GM23338 (cell line): ENCODE measurements around the gene NR5A2. TPM values are rescaled to one million over a fixed set of nuclear protein-coding genes. Genes with fewer than 3 reads are reported as not detected.

Experiments
- ATAC-seq: fragments of 200-7000 bp; cut with Tn5 transposase; 3 replicates; pipeline ENCODE4 v1.9.1; 2020
- DNase-seq: peaks from one replicate; pipeline ENCODE4 v3.0.0-alpha.2; 2015; ENCODE audit warnings: low spot score
- H2AFZ ChIP-seq: fragments of 200-600 bp; sonication (generic); 2 replicates; pipeline ENCODE4 v1.8.0; 2016; ENCODE audit warnings: antibody characterized with exemption, mild to moderate bottlenecking, moderate library complexity
- H3F3A ChIP-seq: fragments of 200-600 bp; sonication (generic); replicated peaks from 2 replicates; pipeline ENCODE4 v1.8.0; 2017; ENCODE audit warnings: antibody characterized with exemption, mixed run types, low read depth
- H3K27ac ChIP-seq: fragments of 200-600 bp; sonication (generic); 2 replicates; pipeline ENCODE4 v1.6.1; 2016; ENCODE audit warnings: low read depth
- H3K27me3 ChIP-seq: fragments of 200-600 bp; sonication (generic); 2 replicates; pipeline ENCODE4 v1.8.0; 2016; ENCODE audit warnings: mild to moderate bottlenecking, mixed run types, moderate library complexity; ENCODE audit not compliant: insufficient read depth
- H3K36me3 ChIP-seq: fragments of 200-600 bp; sonication (generic); 2 replicates; pipeline ENCODE4 v1.8.0; 2016; ENCODE audit warnings: mild to moderate bottlenecking; ENCODE audit not compliant: insufficient read depth
- H3K4me1 ChIP-seq: fragments of 200-600 bp; sonication (generic); 2 replicates; pipeline ENCODE4 v1.8.0; 2016; ENCODE audit warnings: mild to moderate bottlenecking, moderate library complexity; ENCODE audit not compliant: insufficient read depth
- H3K4me2 ChIP-seq: fragments of 200-600 bp; sonication (generic); 2 replicates; pipeline ENCODE4 v1.7.1; 2017; ENCODE audit warnings: mixed run types
- H3K4me3 ChIP-seq: fragments of 200-600 bp; sonication (generic); 2 replicates; pipeline ENCODE4 v1.6.1; 2016; ENCODE audit warnings: mixed run types
- H3K79me2 ChIP-seq: fragments of 200-600 bp; sonication (generic); replicated peaks from 2 replicates; pipeline ENCODE4 v1.8.0; 2017; ENCODE audit warnings: mild to moderate bottlenecking; ENCODE audit not compliant: insufficient read depth
- H3K9me2 ChIP-seq: fragments of 200-600 bp; sonication (generic); 2 replicates; pipeline ENCODE4 v1.8.0; 2017; ENCODE audit not compliant: insufficient read depth
- H4K20me1 ChIP-seq: fragments of 200-600 bp; sonication (generic); replicated peaks from 2 replicates; pipeline ENCODE4 v1.8.0; 2017; ENCODE audit warnings: mild to moderate bottlenecking; ENCODE audit not compliant: insufficient read depth
- H3K27ac Mint-ChIP-seq: 2 replicates; pipeline ENCODE4 v1.8.0; 2020; ENCODE audit warnings: inconsistent platforms, mild to moderate bottlenecking, moderate library complexity, mixed read lengths
- H3K27me3 Mint-ChIP-seq: 3 replicates; pipeline ENCODE4 v1.8.0; 2022; ENCODE audit warnings: low read depth, mild to moderate bottlenecking, moderate library complexity, mixed read lengths, inconsistent platforms; ENCODE audit not compliant: insufficient read depth, poor library complexity
- H3K36me3 Mint-ChIP-seq: 3 replicates; pipeline ENCODE4 v1.8.0; 2021; ENCODE audit warnings: low read depth, mild to moderate bottlenecking, inconsistent platforms, moderate library complexity, mixed read lengths
- H3K4me1 Mint-ChIP-seq: 3 replicates; pipeline ENCODE4 v1.8.0; 2020; ENCODE audit warnings: mild to moderate bottlenecking, inconsistent platforms, mixed read lengths
- H3K4me3 Mint-ChIP-seq: 3 replicates; pipeline ENCODE4 v1.8.0; 2021; ENCODE audit warnings: moderate library complexity, mild to moderate bottlenecking, inconsistent platforms, mixed read lengths
- H3K9me3 Mint-ChIP-seq: 3 replicates; pipeline ENCODE4 v1.8.0; 2020; ENCODE audit warnings: moderate library complexity, mild to moderate bottlenecking, inconsistent platforms, mixed read lengths
- CREB1 ChIP-seq: fragments of 250-450 bp; sonication (Bioruptor Pico); IDR thresholded peaks from 2 replicates; pipeline ENCODE4 v1.5.0; 2020; ENCODE audit warnings: low read depth, mild to moderate bottlenecking, moderate library complexity
- ETS1 ChIP-seq: IDR thresholded peaks from 2 replicates; pipeline ENCODE4 v1.6.1; 2016; ENCODE audit warnings: antibody characterized with exemption
- EZH2 ChIP-seq: fragments of 200-600 bp; sonication (generic); IDR thresholded peaks from one replicate; pipeline ENCODE4 v1.8.0; 2017; ENCODE audit warnings: antibody characterized with exemption, mild to moderate bottlenecking, low read depth; ENCODE audit not compliant: unreplicated experiment
- JUNB ChIP-seq: IDR thresholded peaks from one replicate; pipeline ENCODE4 v1.6.1; 2016; ENCODE audit warnings: antibody characterized with exemption; ENCODE audit not compliant: unreplicated experiment
- NANOG ChIP-seq: IDR thresholded peaks from 2 replicates; pipeline ENCODE4 v1.6.1; 2016; ENCODE audit warnings: antibody characterized with exemption, borderline replicate concordance
- POLR2AphosphoS5 ChIP-seq: IDR thresholded peaks from 2 replicates; pipeline ENCODE4 v1.6.1; 2016; ENCODE audit warnings: antibody characterized with exemption, low read depth
- STAT1 ChIP-seq: IDR thresholded peaks from one replicate; pipeline ENCODE4 v1.6.1; 2016; ENCODE audit warnings: antibody characterized with exemption; ENCODE audit not compliant: unreplicated experiment
- ZNF462 ChIP-seq: fragments of 250-450 bp; sonication (Bioruptor Pico); IDR thresholded peaks from 2 replicates; pipeline ENCODE4 v1.5.0; 2020; ENCODE audit warnings: mild to moderate bottlenecking, moderate library complexity
- polyA plus RNA-seq: library from polyadenylated mRNA; unstranded; fragments of >200 nt; fragmentation: Nextera tagmentation; extraction: Ambion mirVana; gene quantifications from 2 replicates; pipeline ENCODE4 v1.2.1, GENCODE V29; 2016
- total RNA-seq: library from RNA; depleted of rRNA; stranded (reverse); fragments of >200 nt; shearing (Covaris generic); gene quantifications from 2 replicates; pipeline ENCODE4 v1.2.3, GENCODE V29; 2014

The NR5A2 gene
- total and polyA plus RNA-seq, 2 experiments from 2014 or later: 4.4 to 13.1 TPM

GRCh38 chr1:200205216-200205995 is 177.9 kb downstream of the NR5A2 start:
- no peak for DNase-seq
- H3F3A ChIP-seq: no peaks in the 10 kb centered on the region
- no peaks in the 10 kb centered on the region for H3K36me3 Mint-ChIP-seq
- H3K36me3 ChIP-seq: no peaks in the 10 kb centered on the region
- no peaks in the 10 kb centered on the region for H3K79me2 ChIP-seq
- H3K9me2 ChIP-seq: peaks cover 20% of the 10 kb centered on the region; the same call in 1 of the 2 replicates
- TF ChIP-seq ZNF462 (CRISPR knock-in tag) (no peak), STAT1 (no peak), JUNB (no peak), POLR2AphosphoS5 (no peak), ETS1 (no peak), NANOG (no peak), CREB1 (CRISPR knock-in tag) (no peak), EZH2 (no peak)
- no peaks in the 10 kb centered on the region for H4K20me1 ChIP-seq
- H3K27ac ChIP-seq: no peak overlapping the region
- H3K27me3 ChIP-seq: no peaks in the 10 kb centered on the region
- no peak for ATAC-seq
- no peak overlapping the region for H3K4me3 Mint-ChIP-seq
- H3K4me1 Mint-ChIP-seq: no peaks in the 10 kb centered on the region
- H3K9me3 Mint-ChIP-seq: no peaks in the 10 kb centered on the region
- H3K27me3 Mint-ChIP-seq: no peaks in the 10 kb centered on the region
- H3K4me3 ChIP-seq: no peak overlapping the region
- no peak overlapping the region for H3K4me2 ChIP-seq
- no peaks in the 10 kb centered on the region for H3K4me1 ChIP-seq
- H2AFZ ChIP-seq: peak overlapping the region; percentile 56; the same call in 1 of the 2 replicates
- H3K27ac Mint-ChIP-seq: no peak overlapping the region
